NOMO-1 treated with dmso at 0.1 percent for 144 hours (cell line): ENCODE measurements around the gene STRN4.
A peak's percentile ranks its signal among the peaks of the same experiment; 100 is the strongest.

Source experiments
- DNase-seq: peaks from one replicate; lab custom pipeline; 2025; ENCODE audit not compliant: unreplicated experiment; lab: John Stamatoyannopoulos, UW

STRN4 gene

GRCh38 chr19:46744005-46744691, 2.1 kb downstream of the STRN4 start:
- no peak for DNase-seq

DNA sequence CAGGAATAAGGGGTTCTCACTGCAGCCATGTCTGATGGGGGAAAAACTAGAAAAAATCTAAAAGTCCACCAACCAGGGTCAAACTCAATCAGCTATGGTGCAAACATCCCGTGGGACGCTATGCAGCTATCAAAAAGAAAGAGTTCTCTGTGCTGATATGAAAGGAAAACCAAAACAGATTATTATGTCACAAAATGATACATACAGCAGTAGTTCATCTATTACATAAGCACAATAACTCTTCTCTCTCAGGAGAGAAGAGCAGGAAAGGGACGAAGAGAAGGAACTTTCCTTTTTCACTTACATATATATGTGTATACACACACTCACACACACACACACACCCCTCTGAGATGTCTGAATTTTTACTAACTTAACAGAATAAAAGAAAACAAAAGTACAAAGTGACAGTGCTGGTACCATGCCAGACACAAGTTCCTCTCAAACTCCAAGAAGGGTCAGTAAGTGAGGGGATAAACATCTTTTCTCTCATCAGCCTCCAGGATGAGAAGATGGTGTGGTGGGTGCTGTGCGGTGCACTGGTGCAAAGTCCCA, 3.2 kb downstream of the STRN4 start:
- DNase-seq, result no peak

GRCh38 chr19:46741447-46741846, 4.8 kb downstream of the STRN4 start:
- DNase-seq, result no peak

DNA sequence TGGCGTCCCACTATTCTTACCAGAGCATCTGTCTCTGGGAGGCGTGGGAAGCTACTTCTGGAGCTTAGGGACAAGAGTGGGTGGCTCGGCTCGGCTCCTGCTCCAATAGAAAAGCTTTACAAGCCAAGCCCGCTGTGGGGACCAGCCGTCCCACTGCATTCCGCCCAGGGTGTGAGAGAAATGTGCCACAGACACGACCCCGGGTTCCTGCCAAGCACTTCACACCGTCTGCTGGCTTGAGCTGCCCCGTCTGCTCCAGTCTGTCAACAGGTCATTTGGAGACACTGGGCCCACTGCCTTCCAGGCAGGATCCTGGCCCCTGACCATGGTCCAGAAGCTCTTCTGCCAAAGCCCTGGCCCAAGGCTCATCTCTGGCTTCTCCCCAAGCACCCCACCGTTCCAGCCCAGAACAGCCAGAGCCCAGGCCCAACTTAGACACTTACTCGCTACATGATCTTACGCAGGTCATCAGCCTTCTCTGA, 6.9 kb downstream of the STRN4 start:
- DNase-seq, result no peak

DNA sequence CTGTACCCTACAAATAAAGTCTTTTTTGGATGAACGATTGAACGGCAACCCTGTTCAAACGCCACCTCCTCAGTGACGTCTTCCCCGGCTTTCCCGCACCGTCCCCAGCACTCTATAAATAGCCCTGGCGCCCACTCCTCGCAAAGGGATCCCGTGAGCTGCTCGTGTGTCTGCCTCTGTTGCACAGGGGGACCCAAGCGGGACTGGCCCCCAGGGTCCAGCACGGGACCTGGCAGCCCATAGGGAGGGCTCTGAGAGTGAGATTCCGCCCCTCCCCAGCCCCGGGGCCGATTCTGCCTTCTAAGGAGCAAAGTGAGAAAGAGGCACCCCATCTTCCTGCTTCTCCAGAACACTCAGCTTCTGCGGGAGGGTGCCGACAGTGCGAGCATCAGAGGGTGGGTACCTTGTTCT, 8.5 kb downstream of the STRN4 start:
- DNase-seq, result no peak

DNA sequence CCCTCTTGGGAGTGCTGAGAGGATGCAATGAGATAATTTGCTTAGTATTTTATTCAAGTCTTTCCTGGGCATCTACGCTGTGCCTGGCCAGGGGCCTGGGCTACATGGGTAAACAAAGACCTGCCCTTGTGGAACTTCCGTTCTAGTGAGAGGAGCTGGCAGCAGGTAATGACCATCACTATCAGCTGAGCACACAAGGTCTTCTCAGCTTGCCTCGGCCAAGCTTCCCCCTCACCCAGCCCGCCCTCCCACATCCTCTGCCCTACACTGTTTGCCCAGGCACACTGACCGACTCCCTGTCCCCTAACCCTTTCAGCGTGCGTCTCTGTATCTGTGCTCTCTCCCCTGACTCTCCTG, 9.0 kb downstream of the STRN4 start:
- DNase-seq, result no peak

- no peak for DNase-seq
Observed at GRCh38 chr19:46736531-46737297, 9.5 kb downstream of the STRN4 start.

GRCh38 chr19:46733690-46734292, 12.5 kb downstream of the STRN4 start:
- peak; percentile 80 for DNase-seq

DNA sequence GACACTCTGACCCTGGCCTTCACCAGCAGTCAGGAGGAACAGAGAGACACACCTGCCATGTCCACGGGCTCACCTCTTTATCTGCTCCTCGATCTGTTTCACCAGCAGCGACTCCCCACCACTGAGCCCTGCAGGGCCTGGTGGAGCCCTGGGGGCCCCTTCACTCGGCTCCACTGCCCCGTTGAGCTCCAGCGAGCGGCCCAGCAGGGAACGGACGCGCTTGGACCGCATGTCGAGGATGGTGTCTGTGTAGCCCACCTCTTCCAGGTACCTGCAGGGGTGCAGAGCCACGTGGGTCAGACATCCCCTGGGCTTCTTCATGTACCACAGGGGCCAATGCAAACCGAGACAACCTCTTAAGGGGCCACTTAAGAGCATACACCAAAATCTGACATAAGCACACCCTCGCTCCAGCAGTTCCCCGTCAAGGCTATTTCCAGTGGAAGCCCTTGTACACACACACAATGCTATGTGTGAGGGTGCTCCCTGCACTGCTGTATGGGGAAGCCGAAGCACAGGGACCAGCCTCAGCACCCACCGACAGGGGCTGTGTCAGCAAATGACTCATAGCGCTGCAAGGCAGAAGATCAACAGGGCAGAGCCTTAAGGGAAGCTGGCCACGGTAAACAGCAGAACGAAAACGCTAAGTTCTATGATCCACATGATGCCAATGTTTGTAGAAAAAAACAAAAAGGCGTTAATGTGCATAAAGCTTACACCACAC, 13.1 kb downstream of the STRN4 start:
- peak; percentile 81 for DNase-seq

DNA sequence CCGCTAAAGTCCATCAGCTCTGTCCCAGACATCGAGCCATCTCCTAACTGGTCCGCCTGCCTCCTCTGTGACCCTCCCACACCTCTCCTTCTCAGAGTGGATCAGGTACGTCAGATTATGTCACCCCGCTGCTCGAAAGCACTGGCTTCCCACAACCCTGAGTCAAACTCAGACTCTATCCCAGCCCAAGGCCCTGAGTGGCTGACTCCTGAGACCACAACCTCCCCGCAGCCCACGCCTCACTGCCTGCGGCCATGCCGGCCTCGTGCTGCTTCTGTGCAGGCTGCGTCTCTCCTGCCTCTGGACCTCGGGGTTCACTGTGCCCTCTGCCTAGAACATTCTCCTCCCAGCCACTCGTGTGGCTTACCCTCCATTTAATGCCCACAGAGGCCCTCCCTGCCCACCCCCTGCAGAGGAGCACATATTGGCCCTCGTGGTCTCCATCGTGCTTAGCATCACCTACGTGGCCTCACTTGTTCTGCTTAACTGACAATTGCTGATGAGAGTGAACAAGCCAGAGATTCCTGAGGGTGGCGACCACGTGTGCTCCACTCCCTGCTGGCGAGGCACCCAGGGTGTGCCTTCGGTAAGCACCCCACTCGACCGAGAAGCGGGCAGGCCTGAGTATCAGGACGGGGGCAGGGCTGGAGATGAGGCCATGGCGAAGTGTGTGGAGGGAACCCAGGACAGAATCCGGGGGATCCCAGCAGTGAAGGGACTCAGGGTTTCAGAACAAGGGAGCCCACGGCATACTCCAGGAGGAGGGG, 13.9 kb downstream of the STRN4 start:
- DNase-seq, result no peak

DNA sequence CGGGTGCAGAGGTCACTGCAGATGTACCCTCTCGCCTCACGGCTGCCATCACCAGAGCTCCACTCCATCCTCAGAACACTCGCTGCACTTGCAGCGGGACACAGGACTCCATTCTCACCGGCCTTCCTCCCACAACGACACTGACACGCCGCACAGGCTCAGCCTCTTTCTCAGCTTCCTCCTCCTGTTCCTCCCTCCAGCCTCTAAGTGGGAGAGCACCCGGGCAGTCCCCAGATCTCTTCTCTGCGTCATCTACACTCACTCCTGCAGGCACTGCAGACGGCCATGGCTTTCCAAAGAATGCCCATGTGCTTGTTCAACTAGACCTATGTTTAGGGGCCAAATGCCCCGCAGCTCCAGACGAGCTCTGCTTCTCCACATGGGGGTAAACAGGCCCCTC, 14.7 kb downstream of the STRN4 start:
- peak; percentile 45 for DNase-seq

DNA sequence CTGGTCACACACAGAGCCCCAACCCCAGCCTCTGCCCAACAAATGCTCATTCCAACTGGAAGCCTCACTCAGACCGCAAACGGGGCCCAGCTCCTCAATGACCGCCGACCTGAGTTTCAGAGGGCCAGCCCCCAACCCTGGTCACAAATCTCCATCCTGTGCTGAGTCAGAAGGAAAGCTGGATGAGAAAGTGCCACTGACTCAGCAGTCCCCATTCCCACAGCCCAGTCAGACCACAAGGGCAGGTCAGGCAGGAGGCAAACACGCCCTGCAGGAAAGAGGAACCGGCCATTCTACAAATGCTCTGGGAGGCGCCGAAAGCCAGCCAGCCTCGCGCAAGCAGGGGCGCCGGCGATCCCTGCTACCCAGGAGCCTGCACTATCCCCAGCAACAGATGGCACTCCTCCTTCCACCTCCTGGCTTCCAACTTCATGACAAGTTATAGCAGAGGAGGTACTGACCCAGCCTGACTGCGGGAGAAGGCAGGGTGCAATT, 15.2 kb downstream of the STRN4 start:
- DNase-seq, result peak; percentile 88

DNA sequence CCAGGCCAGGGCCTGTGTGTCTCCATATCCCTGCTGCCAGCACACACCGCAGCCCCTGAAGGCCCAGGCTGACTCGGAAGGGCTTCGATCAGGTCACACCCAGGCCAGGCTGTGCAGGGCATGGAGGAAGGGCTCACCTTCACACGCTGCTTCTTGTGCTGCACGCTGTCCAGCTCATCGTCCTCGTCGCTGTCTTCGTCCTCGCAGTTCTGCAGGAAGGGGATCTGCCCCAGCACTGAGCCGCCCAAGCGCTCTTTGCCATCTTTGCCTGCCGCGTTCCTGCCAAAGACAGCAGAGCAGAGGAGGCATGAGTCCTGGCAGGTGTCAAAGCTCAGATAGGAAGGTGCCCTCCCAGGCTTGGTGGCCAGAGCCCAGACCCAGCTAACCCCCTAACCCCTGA, 15.7 kb downstream of the STRN4 start:
- no peak for DNase-seq

DNA sequence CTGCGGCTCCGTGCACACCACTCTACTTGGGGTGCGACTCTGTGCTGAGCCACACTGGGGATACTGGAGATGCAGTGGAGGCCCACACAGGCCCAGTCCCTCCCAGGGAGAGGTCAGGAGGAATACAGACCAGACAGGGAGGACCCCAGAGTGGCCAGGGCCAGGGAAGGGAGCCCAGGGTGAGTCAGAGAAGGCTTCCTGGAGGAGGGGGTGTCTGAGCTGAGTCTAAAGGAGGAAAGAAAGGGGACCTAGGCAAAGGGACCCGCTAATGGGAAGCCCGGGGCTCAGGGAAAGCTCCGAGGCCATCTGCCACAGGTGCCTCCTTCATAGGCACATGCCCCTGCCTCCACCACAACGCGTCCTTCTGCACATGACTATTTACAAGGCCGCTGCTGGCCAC, 16.1 kb downstream of the STRN4 start:
- DNase-seq, result no peak

DNA sequence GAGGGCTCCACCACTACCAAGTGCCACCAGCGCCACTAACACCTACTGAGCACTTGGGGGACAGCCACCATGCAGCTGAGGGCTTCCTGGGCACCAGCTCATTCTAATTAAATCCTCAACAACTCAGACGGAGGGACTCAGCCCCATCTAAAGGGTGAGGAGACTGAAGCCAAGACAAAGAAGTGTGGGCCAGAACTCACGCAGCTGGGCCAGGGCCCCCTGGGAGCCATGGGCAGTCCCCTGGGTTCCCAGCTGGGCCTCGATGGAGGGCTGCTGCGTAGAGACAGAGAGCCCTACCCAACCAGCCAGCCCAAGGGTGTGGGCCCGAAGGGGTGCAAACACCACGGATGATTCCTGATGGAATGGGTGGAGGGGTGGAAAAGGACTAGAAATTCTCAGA, 16.6 kb downstream of the STRN4 start:
- no peak for DNase-seq

- DNase-seq, result no peak
Observed at GRCh38 chr19:46728693-46729339, 17.4 kb downstream of the STRN4 start.

GRCh38 chr19:46728208-46728607, 18.0 kb downstream of the STRN4 start:
- no peak for DNase-seq

GRCh38 chr19:46727757-46728156, 18.5 kb downstream of the STRN4 start:
- DNase-seq, result no peak

DNA sequence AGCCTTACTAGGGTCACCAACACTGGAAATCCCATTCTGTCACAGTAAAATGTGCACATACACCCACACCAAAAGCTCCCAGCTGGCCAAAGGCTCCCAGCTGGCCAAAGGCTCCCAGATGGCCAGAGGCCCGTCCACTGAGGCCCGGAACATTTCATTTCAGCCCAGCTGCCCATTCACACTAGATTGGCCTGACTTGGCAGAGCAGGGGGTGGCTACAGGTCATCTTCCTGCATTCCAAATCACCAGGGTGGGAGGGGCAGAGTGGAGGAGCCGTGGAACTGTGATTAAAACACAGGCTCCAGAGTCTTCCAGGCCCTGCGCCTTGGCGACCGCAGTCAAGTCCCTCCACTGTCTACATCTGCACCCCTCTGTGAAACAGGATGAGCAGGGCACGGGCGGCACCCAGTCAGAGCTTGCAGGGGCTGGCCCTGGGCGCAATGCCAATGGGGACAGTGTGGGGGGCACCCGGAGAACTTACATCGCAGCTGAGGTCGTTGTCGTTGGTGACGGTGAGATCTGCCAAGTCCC, 19.2 kb downstream of the STRN4 start:
- DNase-seq, result no peak

GRCh38 chr19:46726551-46726950, 19.7 kb downstream of the STRN4 start:
- DNase-seq, result no peak
